Esophagus muscularis mucosa (tissue), 4 donors: Measurements from ENCODE around the gene TRAPPC10. TPM values are rescaled to one million over a fixed set of nuclear protein-coding genes. Genes with fewer than 3 reads are reported as not detected.

Experiments
- DNase-seq: peaks from one replicate; pipeline ENCODE4 v3.0.0-alpha.2; 2017; ENCODE audit errors: extremely low spot score
- H3K27ac ChIP-seq, 4 donors: fragments of 200-600 bp; sonication (generic); replicated peaks in 1 of 4; 1 replicate in 3 of 4; 2 replicates in 1 of 4; pipeline ENCODE4 v1.5.1; 2016 to 2019; ENCODE audit warnings: mild to moderate bottlenecking in 1 of 4
- H3K27me3 ChIP-seq, 4 donors: fragments of 200-600 bp; sonication (generic); one replicate each; pipeline versions ENCODE4 v1.5.1 to v1.6.0; 2016 to 2019
- H3K36me3 ChIP-seq, 4 donors: fragments of 200-600 bp; sonication (generic); one replicate each; pipeline ENCODE4 v1.5.1; 2016 to 2019
- H3K4me1 ChIP-seq, 4 donors: fragments of 200-600 bp; sonication (generic); one replicate each; pipeline ENCODE4 v1.5.1; 2016 to 2019
- H3K4me3 ChIP-seq, 4 donors: fragments of 200-600 bp; sonication (generic); 1 replicate in 2 of 4; 2 replicates in 2 of 4; pipeline ENCODE4 v1.5.1; 2016 to 2019; ENCODE audit warnings: mild to moderate bottlenecking in 4 of 4, moderate library complexity in 1 of 4
- H3K9me3 ChIP-seq, 4 donors: fragments of 200-600 bp; sonication (generic); 1 replicate in 3 of 4; 2 replicates in 1 of 4; pipeline ENCODE4 v1.5.1; 2016 to 2019
- EP300 ChIP-seq: sonication (generic); formaldehyde crosslinking; IDR thresholded peaks from one replicate; pipeline ENCODE4 v1.6.1; 2017; ENCODE audit warnings: antibody characterized with exemption
- POLR2A ChIP-seq: fragments of 450-650 bp; IDR thresholded peaks from one replicate; pipeline ENCODE4 v1.6.1; 2017; ENCODE audit warnings: antibody characterized with exemption, moderate library complexity, mild to moderate bottlenecking, low read depth
- POLR2AphosphoS5 ChIP-seq, 2 donors: sonication (generic); formaldehyde crosslinking; IDR thresholded peaks; one replicate each; pipeline ENCODE4 v1.6.1; 2017; ENCODE audit warnings: antibody characterized with exemption in 2 of 2
- WGBS: methylation state at CpG from one replicate; pipeline ENCODE4 v1.1.5; 2018; 5-methylcytosine and 5-hydroxymethylcytosine counted together
- intact Hi-C: fragments of 100-400 bp; cut with DNase I; formaldehyde crosslinking; loops from one replicate; pipeline ENCODE4 v1.15.1; 2023
- total RNA-seq, 4 donors: library from RNA; depleted of rRNA; stranded (reverse); fragments of >200 nt; gene quantifications; one replicate each; pipeline versions ENCODE4 v1.1.0 to v1.2.1, GENCODE V29; 2016
- TF ChIP-seq, protein P1 (sequence below), 3 experiments: fragments of 200-600 bp in 2 of 3; fragments of 450-650 bp in 1 of 3; sonication (generic) in 2 of 3; IDR thresholded peaks; one replicate each; pipeline ENCODE4 v1.5.1; 2017 to 2019; ENCODE audit warnings: antibody characterized with exemption in 3 of 3, mild to moderate bottlenecking in 2 of 3, moderate library complexity in 1 of 3

TRAPPC10 gene
- total RNA-seq, 4 donors from 2014 or later, result 14.5 to 35.2 (median 20.5) TPM

DNA sequence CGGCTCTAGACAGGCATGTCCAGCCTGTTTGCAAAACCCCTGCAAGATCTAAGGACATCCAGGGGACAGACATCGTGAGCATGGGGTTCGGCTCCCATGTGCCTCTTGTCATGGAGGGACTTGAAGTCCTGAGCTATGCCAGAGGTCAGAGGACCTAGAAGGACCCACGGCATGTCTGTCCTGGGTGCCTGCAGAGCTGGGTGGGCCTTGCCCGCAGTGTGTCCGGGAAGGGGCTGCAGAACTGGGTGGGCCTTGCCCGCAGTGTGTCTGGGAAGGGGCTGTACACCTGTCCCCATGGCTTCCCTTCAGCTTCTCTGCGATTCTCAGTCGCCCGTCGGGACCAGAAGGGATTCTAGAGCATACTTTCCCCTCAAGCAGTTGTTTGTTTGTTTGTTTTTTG, 20.0 kb upstream of the TRAPPC10 start:
- TF ChIP-seq POLR2AphosphoS5 (IDR thresholded peaks at IDR 0.05) (no peak), EP300 (no peak), POLR2A (no peak)
- TF ChIP-seq, protein P1, sequence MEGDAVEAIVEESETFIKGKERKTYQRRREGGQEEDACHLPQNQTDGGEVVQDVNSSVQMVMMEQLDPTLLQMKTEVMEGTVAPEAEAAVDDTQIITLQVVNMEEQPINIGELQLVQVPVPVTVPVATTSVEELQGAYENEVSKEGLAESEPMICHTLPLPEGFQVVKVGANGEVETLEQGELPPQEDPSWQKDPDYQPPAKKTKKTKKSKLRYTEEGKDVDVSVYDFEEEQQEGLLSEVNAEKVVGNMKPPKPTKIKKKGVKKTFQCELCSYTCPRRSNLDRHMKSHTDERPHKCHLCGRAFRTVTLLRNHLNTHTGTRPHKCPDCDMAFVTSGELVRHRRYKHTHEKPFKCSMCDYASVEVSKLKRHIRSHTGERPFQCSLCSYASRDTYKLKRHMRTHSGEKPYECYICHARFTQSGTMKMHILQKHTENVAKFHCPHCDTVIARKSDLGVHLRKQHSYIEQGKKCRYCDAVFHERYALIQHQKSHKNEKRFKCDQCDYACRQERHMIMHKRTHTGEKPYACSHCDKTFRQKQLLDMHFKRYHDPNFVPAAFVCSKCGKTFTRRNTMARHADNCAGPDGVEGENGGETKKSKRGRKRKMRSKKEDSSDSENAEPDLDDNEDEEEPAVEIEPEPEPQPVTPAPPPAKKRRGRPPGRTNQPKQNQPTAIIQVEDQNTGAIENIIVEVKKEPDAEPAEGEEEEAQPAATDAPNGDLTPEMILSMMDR (IDR thresholded peaks at IDR 0.05), result no peak
- H3K9me3 ChIP-seq, result no peaks in the 10 kb centered on the region
- H3K27ac ChIP-seq, result no peak overlapping the region
- no peaks in the 10 kb centered on the region for H3K36me3 ChIP-seq
- WGBS, result 89% methylated on average over 11 of the region's 11 CpGs
- peaks cover 0 to 15% (median 0%) of the 10 kb centered on the region in 4 donors for H3K27me3 ChIP-seq
- intact Hi-C loops, result no loop called here
- H3K4me1 ChIP-seq, result peaks cover 0 to 5% (median 0%) of the 10 kb centered on the region in 4 donors
- H3K4me3 ChIP-seq, result no peak overlapping the region
- no peak for DNase-seq

DNA sequence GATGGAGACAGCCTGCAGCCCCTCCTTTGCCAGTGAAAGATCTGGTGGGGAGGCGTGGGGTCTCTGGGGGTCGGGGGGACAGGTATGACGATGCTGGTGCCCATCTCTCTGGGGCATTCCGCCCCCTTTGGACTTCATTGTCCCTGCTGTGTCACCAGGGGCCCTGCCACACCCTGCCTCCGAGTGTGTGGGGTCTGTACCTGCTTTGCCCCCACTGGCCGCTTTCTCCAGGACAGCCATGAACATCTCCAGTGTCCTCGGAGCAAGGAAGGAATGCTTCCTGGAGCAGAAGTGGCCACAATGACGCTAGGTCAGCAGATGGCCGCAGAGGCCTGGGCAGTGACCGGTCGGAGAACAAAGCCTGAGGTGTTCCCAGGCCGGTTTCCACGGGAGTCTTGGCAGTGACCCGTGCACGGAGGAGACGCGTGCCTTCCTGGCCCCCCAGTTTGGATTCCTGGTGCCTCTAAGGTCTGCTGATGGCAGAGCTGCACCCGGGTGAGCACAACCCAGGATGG, 18.6 kb upstream of the TRAPPC10 start:
- intact Hi-C loops, result no loop called here
- TF ChIP-seq POLR2A (no peak), POLR2AphosphoS5 (IDR thresholded peaks at IDR 0.05) (no peak), EP300 (no peak)
- WGBS, result no CpG with 5 or more reads among the region's 18 CpGs
- Histone ChIP-seq H3K36me3 (no peaks in the 10 kb centered on the region), H3K9me3 (no peaks in the 10 kb centered on the region), H3K27me3 (peaks cover 0 to 15% (median 0%) of the 10 kb centered on the region in 4 donors), H3K4me1 (no peaks in the 10 kb centered on the region), H3K4me3 (no peak overlapping the region), H3K27ac (no peak overlapping the region)
- no peak for DNase-seq

DNA sequence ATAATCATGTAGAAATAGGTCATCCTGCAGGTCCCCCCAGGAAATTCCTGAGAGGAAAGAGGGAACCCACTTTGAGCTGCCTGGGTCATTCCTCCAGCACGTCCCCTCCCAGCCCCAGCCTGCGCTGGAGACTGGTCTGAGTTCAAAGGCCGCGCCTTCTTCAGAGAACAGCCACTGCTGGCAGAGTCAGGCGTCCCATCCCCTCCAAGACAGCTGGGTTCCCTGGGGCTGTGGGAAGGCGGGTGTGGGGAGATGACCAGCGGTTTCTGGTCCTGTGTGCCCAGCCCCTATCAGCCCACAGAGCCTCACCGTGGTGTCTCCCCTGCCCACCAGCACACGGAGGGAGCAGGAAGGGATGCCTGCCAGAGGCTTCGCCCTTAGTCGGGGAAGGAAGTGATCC, 18.0 kb upstream of the TRAPPC10 start:
- no peaks in the 10 kb centered on the region for H3K36me3 ChIP-seq
- TF ChIP-seq POLR2A (no peak), POLR2AphosphoS5 (IDR thresholded peaks at IDR 0.05) (no peak), EP300 (no peak)
- TF ChIP-seq, protein P1 (IDR thresholded peaks at IDR 0.05), result no peak
- H3K4me1 ChIP-seq, result no peaks in the 10 kb centered on the region
- no peaks in the 10 kb centered on the region for H3K9me3 ChIP-seq
- no peak overlapping the region for H3K4me3 ChIP-seq
- DNase-seq, result no peak
- no peak overlapping the region for H3K27ac ChIP-seq
- H3K27me3 ChIP-seq, result peaks cover 0 to 15% (median 0%) of the 10 kb centered on the region in 4 donors
- intact Hi-C loops, result no loop called here
- 66% methylated on average over 9 of the region's 11 CpGs for WGBS

DNA sequence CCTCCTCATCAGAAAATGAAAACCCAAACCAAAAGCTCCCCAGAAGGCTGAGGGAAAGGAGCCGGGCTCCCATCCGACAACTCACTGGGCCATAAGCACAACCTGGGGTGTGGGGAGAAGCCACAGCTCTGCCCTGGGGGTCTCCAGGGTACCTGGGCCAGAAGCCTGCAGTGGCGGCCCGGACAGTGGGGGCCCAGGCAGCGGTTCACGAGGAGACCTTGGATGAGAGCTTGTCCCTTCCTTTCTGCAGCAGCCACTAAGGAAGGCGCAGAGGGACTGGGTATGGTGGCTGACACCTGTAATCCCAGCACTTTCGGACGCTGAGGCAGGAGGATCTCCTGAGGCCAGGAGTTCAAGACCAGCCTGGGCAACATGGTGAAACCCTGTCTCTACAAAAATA, 17.5 kb upstream of the TRAPPC10 start:
- 96% methylated on average over 9 of the region's 9 CpGs for WGBS
- intact Hi-C loops, result no loop called here
- Histone ChIP-seq H3K36me3 (no peaks in the 10 kb centered on the region), H3K4me1 (no peaks in the 10 kb centered on the region), H3K9me3 (no peaks in the 10 kb centered on the region), H3K4me3 (no peak overlapping the region), H3K27ac (no peak overlapping the region), H3K27me3 (peaks cover 0 to 15% (median 0%) of the 10 kb centered on the region in 4 donors)
- TF ChIP-seq POLR2AphosphoS5 (IDR thresholded peaks at IDR 0.05), result no peak
- no peak for TF ChIP-seq POLR2A
- TF ChIP-seq, protein P1 (IDR thresholded peaks at IDR 0.05), result no peak
- TF ChIP-seq EP300, result no peak
- DNase-seq, result no peak

DNA sequence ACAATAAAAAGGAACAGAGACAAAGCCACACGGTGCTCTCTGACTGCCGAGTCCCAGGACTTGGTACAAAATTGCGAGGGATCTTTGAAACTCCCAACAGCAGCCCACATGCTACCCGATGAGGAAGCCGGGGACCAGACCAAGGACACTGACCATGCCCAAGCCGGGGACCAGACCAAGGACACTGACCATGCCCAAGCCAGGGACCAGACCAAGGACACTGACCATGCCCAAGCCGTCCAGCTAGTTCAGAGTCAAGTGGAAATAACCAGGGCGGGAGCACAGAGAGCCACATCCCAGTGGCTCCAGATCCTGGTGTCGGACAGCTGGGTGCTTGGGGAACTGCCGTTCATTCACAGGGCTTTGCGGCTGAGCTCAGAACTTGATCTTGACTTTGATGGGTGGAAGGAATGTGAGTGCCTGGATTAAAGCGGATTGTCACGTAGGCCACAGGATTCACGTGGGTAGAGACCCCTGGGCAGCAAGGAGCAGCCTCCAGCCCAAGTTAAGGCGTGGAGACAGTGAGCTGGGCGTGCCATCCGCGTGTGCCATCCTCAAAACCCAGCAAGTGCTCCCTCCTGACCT, 16.5 kb upstream of the TRAPPC10 start:
- Histone ChIP-seq H3K9me3 (no peaks in the 10 kb centered on the region), H3K4me1 (no peaks in the 10 kb centered on the region), H3K36me3 (no peaks in the 10 kb centered on the region), H3K4me3 (no peak overlapping the region), H3K27ac (no peak overlapping the region), H3K27me3 (peaks cover 0 to 15% (median 0%) of the 10 kb centered on the region in 4 donors)
- DNase-seq, result no peak
- 94% methylated on average over 16 of the region's 18 CpGs for WGBS
- intact Hi-C loops, result no loop called here
- no peak for TF ChIP-seq EP300
- no peak for TF ChIP-seq POLR2A
- TF ChIP-seq POLR2AphosphoS5 (IDR thresholded peaks at IDR 0.05), result no peak
- TF ChIP-seq, protein P1 (IDR thresholded peaks at IDR 0.05), result no peak
